Right lobe of liver (tissue), 6 donors: Measurements from ENCODE around the gene PCBP4. TPM values are rescaled to one million over a fixed set of nuclear protein-coding genes. Genes with fewer than 3 reads are reported as not detected.
A peak's percentile ranks its signal among the peaks of the same experiment; 100 is the strongest.

Experiments
- ATAC-seq, 4 donors: fragments of 200-7000 bp; cut with Tn5 transposase; one replicate each; pipeline ENCODE4 v1.9.1; 2020; ENCODE audit warnings: mild to moderate bottlenecking in 4 of 4, moderate library complexity in 4 of 4
- DNase-seq, 3 donors: peaks; one replicate each; pipeline ENCODE4 v3.0.0-alpha.2; 2020
- H3K27ac ChIP-seq, 3 donors: fragments of 200-600 bp; one replicate each; pipeline ENCODE4 v1.8.0; 2022
- H3K27me3 ChIP-seq, 2 donors: fragments of 200-600 bp; one replicate each; pipeline ENCODE4 v1.8.0; 2022
- H3K36me3 ChIP-seq, 4 donors: fragments of 200-600 bp; sonication (generic) in 1 of 4; one replicate each; pipeline versions ENCODE4 v1.5.1 to v1.8.0; 2017 to 2022; ENCODE audit warnings: control low read depth in 1 of 4
- H3K4me1 ChIP-seq, 4 donors: fragments of 200-600 bp; sonication (generic) in 1 of 4; one replicate each; pipeline versions ENCODE4 v1.5.1 to v1.8.0; 2017 to 2022; ENCODE audit warnings: control low read depth in 1 of 4
- H3K4me3 ChIP-seq, 3 donors: fragments of 200-600 bp; one replicate each; pipeline ENCODE4 v1.8.0; 2022
- H3K9me3 ChIP-seq, 4 donors: fragments of 200-600 bp; sonication (generic) in 1 of 4; one replicate each; pipeline versions ENCODE4 v1.5.1 to v1.8.0; 2017 to 2022; ENCODE audit warnings: control low read depth in 1 of 4
- CTCF ChIP-seq, 4 donors: fragments of 200-600 bp in 3 of 4; fragments of 450-650 bp in 1 of 4; IDR thresholded peaks; one replicate each; pipeline versions ENCODE4 v1.5.1 to v1.8.0; 2016 to 2022; ENCODE audit warnings: antibody characterized with exemption in 4 of 4, mild to moderate bottlenecking in 2 of 4
- POLR2A ChIP-seq: fragments of 450-650 bp; IDR thresholded peaks from one replicate; pipeline ENCODE4 v1.6.1; 2017; ENCODE audit warnings: antibody characterized with exemption, mild to moderate bottlenecking
- WGBS: methylation state at CpG from one replicate; pipeline ENCODE4 v1.1.6; 2018; ENCODE audit warnings: low coverage, low lambda C conversion rate; ENCODE audit not compliant: insufficient coverage; ENCODE audit errors: missing lambda C conversion rate; 5-methylcytosine and 5-hydroxymethylcytosine counted together
- intact Hi-C, 2 donors: fragments of 100-400 bp; cut with DNase I; formaldehyde crosslinking; loops; one replicate each; pipeline versions ENCODE4 v1.11.2 to v1.14.1; 2022
- total RNA-seq, 6 experiments: library from RNA; depleted of rRNA in 2 of 6; stranded (reverse); fragments of >200 nt in 2 of 6; fragmentation: NEBNext Ultra II Directional in 3 of 6; extraction: Animal tissue kit (Norgen Biotek cat#: 25700) in 3 of 6; gene quantifications; one replicate each; pipeline versions ENCODE4 v1.1.0 to v1.2.4, GENCODE V29; 2016 to 2023
- donor health status: DM: no; HTN: yes; CAD: no.
- donor health status: DM: no; HTN: no; CAD: no.
- donor health status: DM: no; HTN: no; CAD: no.
- donor health status: DM: no; HTN: yes; CAD: no.
- donor health status: DM: no; HTN: yes; CAD: no.

The PCBP4 gene
- total RNA-seq, 6 experiments from 2014 or later: 6.5 to 19.2 (median 11.7) TPM

GRCh38 chr3:51948016-51948580, 19.2 kb downstream of the PCBP4 start:
- WGBS: 90% methylated on average over 6 of the region's 10 CpGs
- Histone ChIP-seq H3K4me3 (no peak overlapping the region), H3K9me3 (no peaks in the 10 kb centered on the region), H3K27ac (no peak overlapping the region), H3K36me3 (peaks cover 0 to 7% (median 0%) of the 10 kb centered on the region in 4 donors), H3K4me1 (peaks cover 0 to 5% (median 2%) of the 10 kb centered on the region in 4 donors), H3K27me3 (no peaks in the 10 kb centered on the region)
- no peak for TF ChIP-seq CTCF (IDR thresholded peaks at IDR 0.05)
- TF ChIP-seq POLR2A: no peak
- no peak for ATAC-seq
- peak in 2 of 3 donors; percentile 11 to 23 for DNase-seq
- intact Hi-C loops: no loop called here

DNA sequence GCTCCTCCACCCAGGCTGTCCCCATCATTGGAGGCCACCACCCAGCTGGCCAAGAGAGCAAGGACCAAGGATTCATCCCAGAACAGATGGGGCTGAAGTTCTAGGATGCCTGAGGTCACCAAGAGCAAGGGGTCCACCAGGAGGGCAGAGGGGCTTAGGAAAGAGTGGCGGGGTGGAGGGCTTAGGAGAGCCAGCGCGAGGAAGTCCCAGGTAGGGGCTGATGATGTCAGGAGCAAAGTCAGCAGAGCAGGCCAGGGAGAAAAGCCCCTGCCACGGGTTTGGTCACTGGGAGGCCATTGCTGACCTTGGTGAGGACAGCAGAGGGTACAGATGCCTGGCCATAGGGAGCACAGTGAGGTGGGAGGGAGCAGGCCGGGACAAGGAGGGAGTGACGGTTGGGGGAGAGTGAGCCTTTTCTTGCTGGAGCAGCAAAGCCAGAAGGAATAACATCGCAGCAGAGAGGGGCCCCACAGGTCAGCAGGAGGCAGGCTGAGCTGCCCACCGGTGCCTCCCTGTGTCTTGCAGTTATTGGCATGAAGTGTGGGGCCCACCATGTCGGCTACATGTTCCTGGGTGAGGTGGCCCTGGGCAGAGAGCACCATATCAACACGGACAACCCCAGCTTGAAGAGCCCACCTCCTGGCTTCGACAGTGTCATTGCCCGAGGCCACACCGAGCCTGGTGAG, 19.9 kb downstream of the PCBP4 start:
- peak in 2 of 3 donors; percentile 30 to 37 for DNase-seq
- intact Hi-C loops: no loop called here

DNA sequence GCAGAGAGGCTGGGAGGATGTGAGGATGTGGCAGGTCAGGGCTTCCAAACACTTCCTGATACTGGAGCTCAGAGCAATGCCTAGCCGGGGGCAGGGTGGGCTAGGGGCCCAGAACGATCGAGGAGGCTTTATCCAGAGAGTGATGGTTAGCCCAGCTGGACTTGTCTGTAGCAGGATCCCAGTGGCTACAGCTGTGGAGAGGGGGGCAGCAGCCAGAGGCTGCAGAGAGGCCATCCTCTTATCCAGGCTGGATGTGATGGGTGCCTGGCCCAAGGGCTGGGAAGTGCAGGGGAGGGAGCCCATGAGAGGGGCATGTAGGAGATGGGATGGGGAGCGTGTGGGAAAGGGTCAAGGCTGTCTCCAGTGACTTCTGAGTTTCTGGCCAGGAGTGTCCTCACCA, 20.5 kb downstream of the PCBP4 start:
- Histone ChIP-seq H3K4me3 (no peak overlapping the region), H3K36me3 (peaks cover 0 to 7% (median 0%) of the 10 kb centered on the region in 4 donors), H3K4me1 (peaks cover 0 to 13% (median 4%) of the 10 kb centered on the region in 4 donors), H3K27ac (no peak overlapping the region), H3K27me3 (no peaks in the 10 kb centered on the region), H3K9me3 (no peaks in the 10 kb centered on the region)
- no CpG with 5 or more reads among the region's 4 CpGs for WGBS
- TF ChIP-seq POLR2A (no peak), CTCF (IDR thresholded peaks at IDR 0.05) (no peak)
- ATAC-seq (no peak), DNase-seq (peak in 1 of 3 donors; percentile 21)
- intact Hi-C loops: no loop called here

More for the DNA sequence above, 19.9 kb downstream of the PCBP4 start:
- H3K4me1 ChIP-seq: peaks cover 0 to 11% (median 4%) of the 10 kb centered on the region in 4 donors
- no peaks in the 10 kb centered on the region for H3K9me3 ChIP-seq
- no peak overlapping the region for H3K4me3 ChIP-seq
- 87% methylated on average over 8 of the region's 13 CpGs for WGBS
- no peaks in the 10 kb centered on the region for H3K27me3 ChIP-seq
- H3K36me3 ChIP-seq: peaks cover 0 to 7% (median 0%) of the 10 kb centered on the region in 4 donors
- ATAC-seq: no peak
- H3K27ac ChIP-seq: no peak overlapping the region
- no peak for TF ChIP-seq POLR2A
- no peak for TF ChIP-seq CTCF (IDR thresholded peaks at IDR 0.05)

- WGBS: 85% methylated on average over 4 of the region's 14 CpGs
- intact Hi-C loops: no loop called here
- no peaks in the 10 kb centered on the region for H3K9me3 ChIP-seq
- no peak for TF ChIP-seq CTCF (IDR thresholded peaks at IDR 0.05)
- TF ChIP-seq POLR2A: no peak
- ATAC-seq: no peak
- H3K27ac ChIP-seq: no peak overlapping the region
- DNase-seq: peak in 1 of 3 donors; percentile 34
- H3K4me3 ChIP-seq: no peak overlapping the region
- no peaks in the 10 kb centered on the region for H3K27me3 ChIP-seq
- H3K36me3 ChIP-seq: peaks cover 0 to 7% (median 0%) of the 10 kb centered on the region in 4 donors
- peaks cover 0 to 14% (median 4%) of the 10 kb centered on the region in 4 donors for H3K4me1 ChIP-seq
Measured at GRCh38 chr3:51945926-51946705, 21.1 kb downstream of the PCBP4 start.
